ENCODE measurements around the gene SP140.
"Not testable (repeated sequence)": the region's sequence is repeated elsewhere in the genome, so short reads cannot be mapped to it uniquely, and the experiment has no call there.

DNA sequence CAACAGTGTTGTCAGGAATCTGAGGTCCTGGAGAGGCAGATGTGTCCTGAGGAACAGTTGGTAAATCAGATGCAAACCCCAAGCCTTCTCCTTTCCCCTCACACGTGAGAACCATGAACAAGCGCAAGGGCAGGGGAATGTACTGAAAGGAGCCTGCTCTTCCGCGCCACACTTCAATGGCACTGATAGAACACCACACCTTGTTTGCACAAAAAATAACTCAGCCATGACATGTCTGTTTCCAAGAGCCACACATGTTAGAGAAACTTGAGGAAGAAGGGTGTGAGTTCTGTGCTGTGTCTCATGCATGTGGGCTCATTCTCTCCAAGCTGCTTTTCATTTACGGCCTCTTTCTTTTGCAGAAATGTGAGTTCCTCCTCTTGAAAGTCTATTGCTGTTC is 85.3 kb downstream of the SP140 start:
- not testable (repeated sequence) for TF ChIP-seq EZH2 (IDR thresholded peaks at IDR 0.05; ENCODE audit: insufficient read depth, poor library complexity, severe bottlenecking); EZH2phosphoT487 (IDR thresholded peaks at IDR 0.05; ENCODE audit: insufficient read depth, low read depth)

All from GM23248 (cell line).